Ovary (tissue), 9 donors: ENCODE measurements around the gene NUP62CL. TPM values are rescaled to one million over a fixed set of nuclear protein-coding genes. Genes with fewer than 3 reads are reported as not detected.
"Not testable (repeated sequence)": the region's sequence is repeated elsewhere in the genome, so short reads cannot be mapped to it uniquely, and the experiment has no call there.

Experiments
- DNase-seq, 5 donors: peaks; one replicate each; pipeline ENCODE4 v3.0.0-alpha.2; 2019 to 2020
- H3K27ac ChIP-seq, 2 donors: fragments of 200-600 bp; one replicate each; pipeline versions ENCODE4 v1.5.1 to v1.8.0; 2019 to 2022
- H3K27me3 ChIP-seq: fragments of 200-600 bp; one replicate; pipeline ENCODE4 v1.8.0; 2022
- H3K36me3 ChIP-seq: fragments of 200-600 bp; sonication (generic); one replicate; pipeline ENCODE4 v1.5.1; 2019
- H3K4me1 ChIP-seq: one replicate; pipeline ENCODE4 v1.8.1; 2013; ENCODE audit warnings: mild to moderate bottlenecking, moderate library complexity; ENCODE audit not compliant: insufficient read depth
- H3K4me3 ChIP-seq: fragments of 200-600 bp; sonication (generic); one replicate; pipeline ENCODE4 v1.5.1; 2017
- H3K9me3 ChIP-seq, 2 donors: fragments of 200-600 bp in 1 of 2; sonication (generic) in 1 of 2; one replicate each; pipeline versions ENCODE4 v1.5.1 to v1.8.1; 2013 to 2019; ENCODE audit warnings: mild to moderate bottlenecking in 1 of 2, moderate library complexity in 1 of 2
- EP300 ChIP-seq: sonication (generic); formaldehyde crosslinking; IDR thresholded peaks from one replicate; pipeline ENCODE4 v1.6.1; 2017; ENCODE audit warnings: antibody characterized with exemption
- POLR2A ChIP-seq: fragments of 450-650 bp; IDR thresholded peaks from one replicate; pipeline ENCODE4 v1.6.1; 2017; ENCODE audit warnings: antibody characterized with exemption, mild to moderate bottlenecking, moderate library complexity
- WGBS, 3 donors: extraction: QIAGEN DNeasy Blood & Tissue Kit in 1 of 3; methylation state at CpG; one replicate each; pipeline versions ENCODE4 v1.1.5 to v1.1.7; 2013 to 2017; 5-methylcytosine and 5-hydroxymethylcytosine counted together
- intact Hi-C, 4 donors: fragments of 100-400 bp; cut with DNase I; formaldehyde crosslinking; loops; one replicate each; pipeline versions ENCODE4 v1.11.0 to v1.15.1; 2022 to 2023
- polyA plus RNA-seq, 2 donors: library from polyadenylated mRNA; stranded (reverse); fragments of 200-250 nt in 1 of 2; fragments of 350-450 nt in 1 of 2; fragmentation: Illumina TruSeq in 1 of 2; extraction: RNeasy Lipid Tissue Mini Kit (QIAGEN cat#74804) in 1 of 2; gene quantifications; one replicate each; pipeline ENCODE4 v1.2.3, GENCODE V29; 2013 to 2014
- total RNA-seq, 7 donors: library from RNA; depleted of rRNA in 2 of 7; stranded (reverse); fragments of >200 nt in 2 of 7; fragmentation: NEBNext Ultra II Directional in 3 of 7; extraction: Animal tissue kit (Norgen Biotek cat#: 25700) in 3 of 7; gene quantifications; one replicate each; pipeline versions ENCODE4 v1.1.0 to v1.2.4, GENCODE V29; 2016 to 2023
- TF ChIP-seq, protein P1 (sequence below), 3 donors: fragments of 450-650 bp in 2 of 3; fragments of 200-600 bp in 1 of 3; IDR thresholded peaks; one replicate each; pipeline versions ENCODE4 v1.5.1 to v1.8.0; 2016 to 2022; ENCODE audit warnings: antibody characterized with exemption in 3 of 3, mild to moderate bottlenecking in 1 of 3
- donor health status: DM: no; HTN: no; CAD: no; lungs with moderate emphysema.
- donor health status: DM: no; HTN: no; CAD: no.
- donor health status: Bipolar disorder and iron deficiency.
- donor health status: DM: yes; HTN: yes; CAD: no.
- donor health status: DM: no; HTN: no; CAD: no.
- donor health status: DM: yes; HTN: yes; CAD: no.

The NUP62CL gene
- total and polyA plus RNA-seq, 9 donors = 0.42 to 13.7 (median 1.5) TPM

DNA sequence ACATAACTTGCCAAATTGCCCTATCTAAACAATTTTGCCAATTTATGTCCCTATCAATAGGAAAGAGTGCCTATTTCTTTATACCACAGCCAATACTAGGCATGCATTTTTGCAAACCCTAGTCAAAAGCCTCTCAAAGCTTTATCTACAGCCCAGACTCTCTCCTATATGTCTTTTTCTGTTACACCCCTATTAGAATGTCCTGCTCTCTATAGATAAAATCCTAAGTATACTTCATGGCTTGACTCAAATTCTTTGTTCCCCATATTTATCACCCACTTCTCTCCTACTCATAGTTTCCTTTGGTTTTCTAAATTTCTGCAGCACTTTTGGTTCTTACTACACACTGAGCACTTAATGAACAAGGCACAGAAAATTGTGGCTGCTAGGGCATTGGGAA is 38.0 kb downstream of the NUP62CL start:
- TF ChIP-seq EP300 = no peak
- TF ChIP-seq POLR2A = no peak
- TF ChIP-seq, protein P1, sequence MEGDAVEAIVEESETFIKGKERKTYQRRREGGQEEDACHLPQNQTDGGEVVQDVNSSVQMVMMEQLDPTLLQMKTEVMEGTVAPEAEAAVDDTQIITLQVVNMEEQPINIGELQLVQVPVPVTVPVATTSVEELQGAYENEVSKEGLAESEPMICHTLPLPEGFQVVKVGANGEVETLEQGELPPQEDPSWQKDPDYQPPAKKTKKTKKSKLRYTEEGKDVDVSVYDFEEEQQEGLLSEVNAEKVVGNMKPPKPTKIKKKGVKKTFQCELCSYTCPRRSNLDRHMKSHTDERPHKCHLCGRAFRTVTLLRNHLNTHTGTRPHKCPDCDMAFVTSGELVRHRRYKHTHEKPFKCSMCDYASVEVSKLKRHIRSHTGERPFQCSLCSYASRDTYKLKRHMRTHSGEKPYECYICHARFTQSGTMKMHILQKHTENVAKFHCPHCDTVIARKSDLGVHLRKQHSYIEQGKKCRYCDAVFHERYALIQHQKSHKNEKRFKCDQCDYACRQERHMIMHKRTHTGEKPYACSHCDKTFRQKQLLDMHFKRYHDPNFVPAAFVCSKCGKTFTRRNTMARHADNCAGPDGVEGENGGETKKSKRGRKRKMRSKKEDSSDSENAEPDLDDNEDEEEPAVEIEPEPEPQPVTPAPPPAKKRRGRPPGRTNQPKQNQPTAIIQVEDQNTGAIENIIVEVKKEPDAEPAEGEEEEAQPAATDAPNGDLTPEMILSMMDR (IDR thresholded peaks at IDR 0.05) = no peak
- no peaks in the 10 kb centered on the region for H3K27me3 ChIP-seq
- H3K4me3 ChIP-seq = no peak overlapping the region
- no peak for DNase-seq
- H3K36me3 ChIP-seq = no peaks in the 10 kb centered on the region
- no peaks in the 10 kb centered on the region for H3K9me3 ChIP-seq
- H3K27ac ChIP-seq = no peak overlapping the region
- intact Hi-C loops = no loop called here
- no peaks in the 10 kb centered on the region for H3K4me1 ChIP-seq

DNA sequence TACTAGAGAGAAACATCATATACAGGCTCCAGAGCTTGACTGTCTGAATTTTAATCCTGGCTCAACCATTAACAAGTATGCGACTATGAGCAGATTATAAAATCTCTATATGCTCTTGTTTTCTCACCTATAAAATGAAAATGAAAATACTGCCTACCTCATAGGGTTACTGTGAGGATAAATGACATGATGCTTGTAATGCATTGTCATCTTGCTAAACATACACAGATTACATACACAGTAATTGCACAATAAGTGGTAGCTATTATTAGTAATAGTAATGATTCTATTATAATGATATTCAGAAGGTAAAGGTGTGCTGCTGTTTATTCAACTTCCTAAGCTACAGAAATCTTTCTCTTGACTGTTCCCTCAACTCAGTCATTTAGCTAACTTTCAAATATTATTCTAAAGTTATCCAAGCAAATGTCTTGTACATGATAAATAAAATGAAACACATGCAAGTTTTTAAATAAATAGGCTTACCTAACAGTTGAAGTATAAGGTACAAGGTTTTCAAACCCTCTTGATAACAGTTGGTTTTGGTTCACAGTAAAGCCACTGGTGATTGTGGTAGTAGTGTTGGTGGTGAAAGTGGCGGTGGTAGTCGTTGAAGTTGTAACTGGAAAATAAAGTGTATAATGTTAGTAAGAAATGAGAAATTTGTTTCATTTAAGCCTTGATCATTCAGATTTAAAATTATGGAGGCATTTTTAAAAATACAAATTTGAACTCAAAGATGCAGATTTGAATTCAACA is 38.9 kb downstream of the NUP62CL start:
- Histone ChIP-seq H3K36me3 (no peaks in the 10 kb centered on the region), H3K4me3 (no peak overlapping the region), H3K27me3 (no peaks in the 10 kb centered on the region), H3K4me1 (no peaks in the 10 kb centered on the region), H3K9me3 (no peaks in the 10 kb centered on the region), H3K27ac (no peak overlapping the region)
- 74 to 85% (median 81%) methylated on average over 3 of the region's 3 CpGs for WGBS, 3 donors
- TF ChIP-seq POLR2A = no peak
- TF ChIP-seq, protein P1 (IDR thresholded peaks at IDR 0.05) = no peak
- TF ChIP-seq EP300 = no peak
- DNase-seq = no peak
- intact Hi-C loops = no loop called here

DNA sequence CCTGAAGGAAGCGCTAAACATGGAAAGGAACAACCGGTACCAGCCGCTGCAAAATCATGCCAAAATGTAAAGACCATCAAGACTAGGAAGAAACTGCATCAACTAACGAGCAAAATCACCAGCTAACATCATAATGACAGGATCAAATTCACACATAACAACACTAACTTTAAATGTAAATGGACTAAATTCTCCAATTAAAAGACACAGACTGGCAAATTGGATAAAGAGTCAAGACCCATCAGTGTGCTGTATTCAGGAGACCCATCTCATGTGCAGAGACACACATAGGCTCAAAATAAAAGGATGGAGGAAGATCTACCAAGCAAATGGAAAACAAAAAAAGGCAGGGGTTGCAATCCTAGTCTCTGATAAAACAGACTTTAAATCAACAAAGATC is 48.6 kb downstream of the NUP62CL start:
- H3K4me1 ChIP-seq, H3K27me3 ChIP-seq, H3K27ac ChIP-seq, H3K9me3 ChIP-seq, intact Hi-C loops, H3K4me3 ChIP-seq, DNase-seq, H3K36me3 ChIP-seq: not testable (repeated sequence)
- 81 to 92% (median 92%) methylated on average over 2 to 4 of the region's 4 CpGs for WGBS, 3 donors

DNA sequence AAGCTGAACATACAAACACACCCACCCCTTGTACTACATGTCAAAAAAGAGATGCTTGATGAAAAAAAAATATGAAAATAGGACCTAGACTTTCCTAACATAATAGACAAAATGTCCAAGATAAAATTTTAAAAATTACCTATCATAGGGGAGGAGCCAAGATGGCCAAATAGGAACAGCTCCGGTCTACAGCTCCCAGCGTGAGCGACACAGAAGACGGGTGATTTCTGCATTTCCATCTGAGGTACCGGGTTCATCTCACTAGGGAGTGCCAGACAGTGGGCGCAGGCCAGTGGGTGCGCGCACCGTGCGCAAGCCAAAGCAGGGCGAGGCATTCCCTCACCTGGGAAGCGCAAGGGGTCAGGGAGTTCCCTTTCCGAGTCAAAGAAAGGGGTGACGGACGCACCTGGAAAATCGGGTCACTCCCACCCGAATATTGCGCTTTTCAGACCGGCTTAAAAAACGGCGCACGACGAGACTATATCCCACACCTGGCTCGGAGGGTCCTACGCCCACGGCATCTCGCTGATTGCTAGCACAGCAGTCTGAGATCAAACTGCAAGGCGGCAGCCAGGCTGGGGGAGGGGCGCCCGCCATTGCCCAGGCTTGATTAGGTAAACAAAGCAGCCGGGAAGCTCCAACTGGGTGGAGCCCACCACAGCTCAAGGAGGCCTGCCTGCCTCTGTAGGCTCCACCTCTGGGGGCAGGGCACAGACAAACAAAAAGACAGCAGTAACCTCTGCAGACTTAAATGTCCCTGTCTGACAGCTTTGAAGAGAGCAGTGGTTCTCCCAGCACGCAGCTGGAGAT is 50.4 kb downstream of the NUP62CL start:
- DNase-seq, H3K4me3 ChIP-seq, H3K9me3 ChIP-seq, H3K27ac ChIP-seq, H3K36me3 ChIP-seq, intact Hi-C loops, H3K4me1 ChIP-seq, H3K27me3 ChIP-seq: not testable (repeated sequence)
- WGBS, 3 donors = 39 to 61% (median 42%) methylated on average over 23 to 28 of the region's 32 CpGs

DNA sequence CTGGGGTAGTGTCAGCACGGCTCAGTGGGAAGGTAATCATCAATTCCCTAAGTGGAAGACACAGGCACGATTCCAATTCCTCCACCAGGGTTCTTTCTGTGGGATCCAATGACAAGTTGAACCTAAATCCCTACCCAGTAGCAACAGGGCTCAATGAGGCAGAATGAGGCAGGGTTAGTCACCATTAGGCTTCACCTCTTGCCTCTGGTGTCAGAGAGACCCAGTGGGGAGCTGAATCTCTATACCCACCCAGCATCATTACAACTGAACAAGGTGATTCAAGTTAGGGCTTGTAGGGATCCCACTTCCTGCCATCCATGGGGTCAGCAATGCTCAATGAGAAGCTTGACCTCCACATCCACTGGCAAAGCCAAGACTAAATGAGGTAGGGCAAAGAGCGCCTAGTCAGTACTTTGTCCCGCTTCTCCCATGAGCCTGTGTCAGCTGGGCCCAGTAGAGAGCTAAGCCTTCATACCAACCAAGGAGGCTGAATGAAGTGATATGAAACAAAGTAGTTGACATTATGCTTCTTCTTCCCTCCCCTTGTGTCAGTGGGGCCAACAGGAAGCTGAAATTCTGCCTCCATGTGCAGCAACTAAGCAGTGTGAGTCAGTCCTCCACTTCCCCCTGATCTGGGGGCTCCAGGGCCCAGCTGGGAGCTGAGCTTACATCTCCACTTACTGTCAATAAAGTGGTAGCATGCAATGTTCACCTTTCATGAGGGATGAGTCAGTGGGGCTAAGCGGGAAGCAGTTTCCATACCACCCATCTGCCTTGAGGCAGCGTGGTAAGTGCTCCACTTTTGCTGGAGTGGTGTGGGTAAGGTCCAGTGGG is 51.2 kb downstream of the NUP62CL start:
- H3K36me3 ChIP-seq = no peaks in the 10 kb centered on the region
- H3K27ac ChIP-seq = no peak overlapping the region
- no peak for DNase-seq
- H3K4me1 ChIP-seq = no peaks in the 10 kb centered on the region
- no peaks in the 10 kb centered on the region for H3K27me3 ChIP-seq
- no peaks in the 10 kb centered on the region for H3K9me3 ChIP-seq
- H3K4me3 ChIP-seq = no peak overlapping the region
- WGBS, 3 donors = 69 to 74% (median 72%) methylated on average over 6 of the region's 6 CpGs
- intact Hi-C loops = no loop called here
- TF ChIP-seq POLR2A (no peak), EP300 (no peak)
- TF ChIP-seq, protein P1 (IDR thresholded peaks at IDR 0.05) = no peak
